Uterus (tissue), 4 donors: ENCODE measurements around the gene XKR7. TPM values are rescaled to one million over a fixed set of nuclear protein-coding genes. Genes with fewer than 3 reads are reported as not detected.
"Not testable (repeated sequence)": the region's sequence is repeated elsewhere in the genome, so short reads cannot be mapped to it uniquely, and the experiment has no call there.

ENCODE experiments used
- DNase-seq, 2 donors: peaks; one replicate each; pipeline ENCODE4 v3.0.0-alpha.2; 2019 to 2020
- H3K27ac ChIP-seq, 2 donors: fragments of 200-600 bp; sonication (generic); 1 replicate in 1 of 2; 2 replicates in 1 of 2; pipeline ENCODE4 v1.5.1; 2016 to 2018
- H3K27me3 ChIP-seq, 2 donors: fragments of 200-600 bp; sonication (generic); one replicate each; pipeline ENCODE4 v1.5.1; 2018 to 2019; ENCODE audit warnings: control low read depth in 1 of 2
- H3K36me3 ChIP-seq, 2 donors: fragments of 200-600 bp; sonication (generic); one replicate each; pipeline ENCODE4 v1.5.1; 2019; ENCODE audit warnings: control low read depth in 1 of 2
- H3K4me1 ChIP-seq, 2 donors: fragments of 200-600 bp; sonication (generic); one replicate each; pipeline ENCODE4 v1.5.1; 2018 to 2019; ENCODE audit warnings: control low read depth in 1 of 2
- H3K4me3 ChIP-seq, 2 donors: fragments of 200-600 bp; sonication (generic); 1 replicate in 1 of 2; 2 replicates in 1 of 2; pipeline ENCODE4 v1.5.1; 2018 to 2019; ENCODE audit warnings: mild to moderate bottlenecking in 1 of 2
- H3K9me3 ChIP-seq, 2 donors: fragments of 200-600 bp; sonication (generic); one replicate each; pipeline ENCODE4 v1.5.1; 2019; ENCODE audit warnings: control low read depth in 1 of 2
- CTCF ChIP-seq, 4 experiments: fragments of 200-600 bp in 2 of 4; fragments of 450-650 bp in 2 of 4; sonication (generic) in 2 of 4; IDR thresholded peaks; one replicate each; pipeline ENCODE4 v1.5.1; 2016 to 2019; ENCODE audit warnings: antibody characterized with exemption in 4 of 4, mild to moderate bottlenecking in 2 of 4, moderate library complexity in 1 of 4
- POLR2A ChIP-seq, 2 donors: fragments of 450-650 bp; IDR thresholded peaks; one replicate each; pipeline ENCODE4 v1.6.1; 2016; ENCODE audit warnings: antibody characterized with exemption in 2 of 2, mild to moderate bottlenecking in 1 of 2, moderate library complexity in 1 of 2
- intact Hi-C: fragments of 100-400 bp; cut with DNase I; formaldehyde crosslinking; loops from one replicate; pipeline ENCODE4 v1.15.1; 2023; ENCODE audit warnings: low total_unique reads
- total RNA-seq, 4 donors: library from RNA; depleted of rRNA in 3 of 4; stranded (reverse); fragments of >200 nt in 3 of 4; gene quantifications; one replicate each; pipeline versions ENCODE4 v1.1.0 to v1.2.4, GENCODE V29; 2014 to 2023
- donor health status: DM: yes; HTN: yes; CAD: no.

The XKR7 gene
- total RNA-seq, 4 donors from 2014 or later: 0.14 TPM; not detected in 3

GRCh38 chr20:31926493-31926892 is 41.5 kb upstream of the XKR7 start:
- Histone ChIP-seq H3K27ac (no peak overlapping the region), H3K27me3 (no peaks in the 10 kb centered on the region), H3K9me3 (no peaks in the 10 kb centered on the region), H3K4me1 (no peaks in the 10 kb centered on the region), H3K36me3 (no peaks in the 10 kb centered on the region), H3K4me3 (no peak overlapping the region)
- no peak for TF ChIP-seq CTCF (IDR thresholded peaks at IDR 0.05)
- no peak for TF ChIP-seq POLR2A (IDR thresholded peaks at IDR 0.05)
- intact Hi-C loops: no loop called here
- no peak for DNase-seq

- H3K27me3 ChIP-seq: no peaks in the 10 kb centered on the region
- H3K27ac ChIP-seq: no peak overlapping the region
- no peaks in the 10 kb centered on the region for H3K36me3 ChIP-seq
- no peaks in the 10 kb centered on the region for H3K9me3 ChIP-seq
- DNase-seq: no peak
- intact Hi-C loops: no loop called here
- H3K4me1 ChIP-seq: no peaks in the 10 kb centered on the region
- H3K4me3 ChIP-seq: no peak overlapping the region
- no peak for TF ChIP-seq POLR2A (IDR thresholded peaks at IDR 0.05)
These were observed 40.3 kb upstream of the XKR7 start for GRCh38 chr20:31927627-31928159.

GRCh38 chr20:31929631-31930030 is 38.3 kb upstream of the XKR7 start:
- H3K36me3 ChIP-seq, H3K27ac ChIP-seq, H3K4me3 ChIP-seq, H3K4me1 ChIP-seq, DNase-seq, intact Hi-C loops, H3K27me3 ChIP-seq, H3K9me3 ChIP-seq: not testable (repeated sequence)

- H3K27ac ChIP-seq: no peak overlapping the region
- no peak overlapping the region for H3K4me3 ChIP-seq
- no peaks in the 10 kb centered on the region for H3K9me3 ChIP-seq
- TF ChIP-seq POLR2A (IDR thresholded peaks at IDR 0.05) (no peak), CTCF (IDR thresholded peaks at IDR 0.05) (no peak)
- intact Hi-C loops: no loop called here
- DNase-seq: no peak
- no peaks in the 10 kb centered on the region for H3K4me1 ChIP-seq
- H3K27me3 ChIP-seq: no peaks in the 10 kb centered on the region
- H3K36me3 ChIP-seq: no peaks in the 10 kb centered on the region
These were observed 37.2 kb upstream of the XKR7 start for GRCh38 chr20:31930779-31931178.

GRCh38 chr20:31933698-31934097 is 34.3 kb upstream of the XKR7 start:
- no peak overlapping the region for H3K4me3 ChIP-seq
- H3K9me3 ChIP-seq: no peaks in the 10 kb centered on the region
- H3K4me1 ChIP-seq: no peaks in the 10 kb centered on the region
- intact Hi-C loops: no loop called here
- no peaks in the 10 kb centered on the region for H3K36me3 ChIP-seq
- H3K27me3 ChIP-seq: no peaks in the 10 kb centered on the region
- H3K27ac ChIP-seq: no peak overlapping the region
- no peak for TF ChIP-seq POLR2A (IDR thresholded peaks at IDR 0.05)
- TF ChIP-seq CTCF (IDR thresholded peaks at IDR 0.05): no peak
- no peak for DNase-seq

GRCh38 chr20:31934491-31934890 is 33.5 kb upstream of the XKR7 start:
- H3K4me3 ChIP-seq: no peak overlapping the region
- TF ChIP-seq POLR2A (IDR thresholded peaks at IDR 0.05) (no peak), CTCF (IDR thresholded peaks at IDR 0.05) (no peak)
- DNase-seq: no peak
- H3K27me3 ChIP-seq: no peaks in the 10 kb centered on the region
- H3K27ac ChIP-seq: no peak overlapping the region
- no peaks in the 10 kb centered on the region for H3K4me1 ChIP-seq
- no peaks in the 10 kb centered on the region for H3K36me3 ChIP-seq
- intact Hi-C loops: no loop called here
- H3K9me3 ChIP-seq: no peaks in the 10 kb centered on the region
